Peyer's patch (tissue), 4 donors: ENCODE results near the gene ZNF710.

Experiments used
- CTCF ChIP-seq, 6 experiments: fragments of 450-650 bp in 4 of 6; fragments of 200-600 bp in 2 of 6; sonication (generic) in 1 of 6; IDR thresholded peaks; one replicate each; pipeline ENCODE4 v1.5.1; 2017 to 2019; ENCODE audit warnings: antibody characterized with exemption in 6 of 6, mild to moderate bottlenecking in 3 of 6, moderate library complexity in 1 of 6
- POLR2A ChIP-seq, 2 donors: fragments of 450-650 bp; IDR thresholded peaks; one replicate each; pipeline ENCODE4 v1.5.1; 2017; ENCODE audit warnings: antibody characterized with exemption in 2 of 2, mild to moderate bottlenecking in 2 of 2, moderate library complexity in 2 of 2

- no peak for TF ChIP-seq CTCF (IDR thresholded peaks at IDR 0.05)
- no peak for TF ChIP-seq POLR2A (IDR thresholded peaks at IDR 0.05)
Measured at GRCh38 chr15:90101130-90101968, 100.2 kb downstream of the ZNF710 start.
